Mesendoderm (in vitro differentiated cells): ENCODE measurements around the gene GOLGA2.
A peak's percentile ranks its signal among the peaks of the same experiment; 100 is the strongest.

ENCODE experiments used
- DNase-seq: peaks from one replicate; pipeline ENCODE4 v3.0.0; 2013
- H2AK5ac ChIP-seq: 2 replicates; pipeline ENCODE4 v1.6.1; 2013; ENCODE audit warnings: low read length, inconsistent platforms
- H2BK120ac ChIP-seq: 2 replicates; pipeline ENCODE4 v1.6.1; 2013; ENCODE audit warnings: low read depth, mild to moderate bottlenecking, low read length, moderate library complexity, mixed read lengths
- H2BK15ac ChIP-seq: replicated peaks from 2 replicates; pipeline ENCODE4 v1.6.1; 2013; ENCODE audit warnings: low read depth, mild to moderate bottlenecking, moderate library complexity
- H2BK5ac ChIP-seq: 2 replicates; pipeline ENCODE4 v1.6.1; 2013; ENCODE audit warnings: low read length, inconsistent platforms
- H3K18ac ChIP-seq: 2 replicates; pipeline ENCODE4 v1.6.1; 2013; ENCODE audit warnings: mild to moderate bottlenecking, low read length, mixed read lengths
- H3K23ac ChIP-seq: one replicate; pipeline ENCODE4 v1.6.1; 2013; ENCODE audit warnings: low read length
- H3K27ac ChIP-seq: 2 replicates; pipeline ENCODE4 v1.5.1; 2013; ENCODE audit warnings: low read depth, mild to moderate bottlenecking, inconsistent platforms, low read length, moderate library complexity
- H3K27me3 ChIP-seq: 2 replicates; pipeline ENCODE4 v1.6.1; 2013; ENCODE audit warnings: low read length, control low read depth, mild to moderate bottlenecking, inconsistent platforms; ENCODE audit not compliant: insufficient read depth, poor library complexity
- H3K36me3 ChIP-seq: 2 replicates; pipeline ENCODE4 v1.6.1; 2013; ENCODE audit warnings: low read length, inconsistent platforms; ENCODE audit not compliant: control insufficient read depth, insufficient read depth
- H3K4ac ChIP-seq: one replicate; pipeline ENCODE4 v1.6.1; 2013; ENCODE audit warnings: low read depth, mild to moderate bottlenecking, low read length, moderate library complexity
- H3K4me1 ChIP-seq: 2 replicates; pipeline ENCODE4 v1.6.1; 2013; ENCODE audit warnings: low read depth, low read length, inconsistent platforms; ENCODE audit not compliant: control insufficient read depth
- H3K4me2 ChIP-seq: 2 replicates; pipeline ENCODE4 v1.6.1; 2013; ENCODE audit warnings: low read length
- H3K4me3 ChIP-seq: 2 replicates; pipeline ENCODE4 v1.5.1; 2013; ENCODE audit warnings: mild to moderate bottlenecking, low read length
- H3K56ac ChIP-seq: one replicate; pipeline ENCODE4 v1.6.1; 2013; ENCODE audit warnings: low read length
- H3K79me1 ChIP-seq: 2 replicates; pipeline ENCODE4 v1.6.1; 2013; ENCODE audit warnings: low read length, inconsistent platforms
- H3K79me2 ChIP-seq: 2 replicates; pipeline ENCODE4 v1.6.1; 2013; ENCODE audit warnings: mild to moderate bottlenecking, low read length; ENCODE audit not compliant: control insufficient read depth, insufficient read depth
- H3K9ac ChIP-seq: 2 replicates; pipeline ENCODE4 v1.6.1; 2013; ENCODE audit warnings: low read length, inconsistent platforms
- H4K5ac ChIP-seq: one replicate; pipeline ENCODE4 v1.6.1; 2013; ENCODE audit warnings: low read length
- H4K8ac ChIP-seq: one replicate; pipeline ENCODE4 v1.6.1; 2013; ENCODE audit warnings: low read depth, mild to moderate bottlenecking, control low read depth, low read length, moderate library complexity
- WGBS: extraction: QIAGEN DNeasy Blood & Tissue Kit; methylation state at CpG from one replicate; pipeline ENCODE4 v1.1.7; 2013; ENCODE audit warnings: low lambda C conversion rate, missing lambda C conversion rate; ENCODE audit not compliant: insufficient coverage; ENCODE audit errors: extremely low coverage; 5-methylcytosine and 5-hydroxymethylcytosine counted together

The GOLGA2 gene

DNA sequence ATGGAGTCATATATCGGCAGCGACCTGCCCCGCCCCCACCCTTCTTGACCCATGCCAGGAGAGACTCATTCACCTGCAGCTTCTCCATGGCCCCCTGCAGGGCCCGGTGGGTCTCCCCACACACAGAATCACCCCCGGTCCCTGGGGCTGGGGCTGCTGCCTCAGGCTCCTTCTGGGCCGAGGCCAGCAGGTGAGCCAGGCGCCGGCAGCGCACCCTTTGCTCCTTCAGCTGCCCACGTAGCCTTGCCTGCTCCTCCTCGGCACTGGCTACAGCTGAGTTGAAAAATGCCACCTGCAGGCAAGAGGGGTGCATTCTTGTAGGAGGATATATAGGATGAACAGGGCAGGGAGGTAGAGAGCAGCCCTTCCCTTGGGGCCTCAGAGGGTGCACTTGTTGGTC is 17.9 kb downstream of the GOLGA2 start:
- no peak overlapping the region for H3K56ac ChIP-seq
- no peak overlapping the region for H3K18ac ChIP-seq
- WGBS: no CpG with 5 or more reads among the region's 11 CpGs
- no peak overlapping the region for H4K5ac ChIP-seq
- no peak overlapping the region for H2BK5ac ChIP-seq
- H2BK120ac ChIP-seq: no peak overlapping the region
- no peaks in the 10 kb centered on the region for H3K27me3 ChIP-seq
- H2AK5ac ChIP-seq: no peak overlapping the region
- H3K4ac ChIP-seq: no peak overlapping the region
- no peak overlapping the region for H3K4me3 ChIP-seq
- H3K23ac ChIP-seq: no peak overlapping the region
- H3K79me1 ChIP-seq: no peaks in the 10 kb centered on the region
- no peak overlapping the region for H4K8ac ChIP-seq
- H3K36me3 ChIP-seq: peaks cover 7% of the 10 kb centered on the region
- H3K79me2 ChIP-seq: no peaks in the 10 kb centered on the region
- H3K27ac ChIP-seq: no peak overlapping the region
- no peak overlapping the region for H3K9ac ChIP-seq
- no peaks in the 10 kb centered on the region for H3K4me1 ChIP-seq
- H2BK15ac ChIP-seq: no peak overlapping the region
- H3K4me2 ChIP-seq: no peak overlapping the region
- DNase-seq: no peak

DNA sequence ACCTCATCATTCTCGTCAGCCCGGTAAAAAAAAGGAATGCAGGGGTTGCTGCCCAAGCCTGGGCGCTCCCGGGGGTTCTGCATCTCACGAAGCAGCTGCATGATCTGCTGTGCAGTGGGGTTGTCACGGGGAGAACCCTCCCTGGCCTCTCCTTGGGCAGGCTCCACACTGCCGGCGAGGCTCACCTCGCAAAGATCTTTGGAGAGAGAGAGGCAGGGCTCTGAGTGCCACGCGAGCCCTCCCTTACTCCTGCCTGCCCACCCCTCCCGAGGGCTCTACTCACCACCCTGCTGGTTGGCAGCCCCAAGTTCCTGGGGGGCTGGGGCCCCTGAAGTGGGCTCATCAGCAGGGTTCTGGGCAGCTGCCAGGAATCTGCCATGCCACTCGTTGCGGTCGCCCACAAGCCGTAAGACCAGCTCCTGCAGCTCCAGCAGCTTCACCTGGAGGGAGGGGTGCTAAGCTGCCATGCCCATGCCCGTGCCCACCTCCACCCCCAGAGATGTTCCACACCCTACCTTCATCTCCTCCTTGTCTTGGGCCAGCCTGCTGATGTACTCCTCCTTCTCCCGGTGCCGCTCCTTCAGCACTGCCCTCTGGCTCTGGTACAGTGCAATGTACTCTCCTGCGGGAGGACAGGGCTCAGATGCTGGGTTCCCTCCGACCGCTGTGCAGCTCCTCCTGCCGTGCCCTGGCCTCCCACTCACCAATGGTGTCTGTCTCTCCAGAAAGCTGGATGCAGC is 18.6 kb downstream of the GOLGA2 start:
- no peak overlapping the region for H2BK120ac ChIP-seq
- H2BK15ac ChIP-seq: no peak overlapping the region
- no peak overlapping the region for H3K56ac ChIP-seq
- H2AK5ac ChIP-seq: no peak overlapping the region
- DNase-seq: no peak
- no peak overlapping the region for H3K18ac ChIP-seq
- H3K4me3 ChIP-seq: no peak overlapping the region
- H3K36me3 ChIP-seq: peaks cover 3% of the 10 kb centered on the region
- no peak overlapping the region for H2BK5ac ChIP-seq
- H3K9ac ChIP-seq: no peak overlapping the region
- H3K27me3 ChIP-seq: no peaks in the 10 kb centered on the region
- H4K8ac ChIP-seq: no peak overlapping the region
- H3K4me1 ChIP-seq: no peaks in the 10 kb centered on the region
- no peak overlapping the region for H3K23ac ChIP-seq
- WGBS: no CpG with 5 or more reads among the region's 23 CpGs
- no peak overlapping the region for H3K4ac ChIP-seq
- no peak overlapping the region for H4K5ac ChIP-seq
- no peak overlapping the region for H3K4me2 ChIP-seq
- H3K79me1 ChIP-seq: peaks cover 2% of the 10 kb centered on the region
- H3K27ac ChIP-seq: no peak overlapping the region
- H3K79me2 ChIP-seq: no peaks in the 10 kb centered on the region

DNA sequence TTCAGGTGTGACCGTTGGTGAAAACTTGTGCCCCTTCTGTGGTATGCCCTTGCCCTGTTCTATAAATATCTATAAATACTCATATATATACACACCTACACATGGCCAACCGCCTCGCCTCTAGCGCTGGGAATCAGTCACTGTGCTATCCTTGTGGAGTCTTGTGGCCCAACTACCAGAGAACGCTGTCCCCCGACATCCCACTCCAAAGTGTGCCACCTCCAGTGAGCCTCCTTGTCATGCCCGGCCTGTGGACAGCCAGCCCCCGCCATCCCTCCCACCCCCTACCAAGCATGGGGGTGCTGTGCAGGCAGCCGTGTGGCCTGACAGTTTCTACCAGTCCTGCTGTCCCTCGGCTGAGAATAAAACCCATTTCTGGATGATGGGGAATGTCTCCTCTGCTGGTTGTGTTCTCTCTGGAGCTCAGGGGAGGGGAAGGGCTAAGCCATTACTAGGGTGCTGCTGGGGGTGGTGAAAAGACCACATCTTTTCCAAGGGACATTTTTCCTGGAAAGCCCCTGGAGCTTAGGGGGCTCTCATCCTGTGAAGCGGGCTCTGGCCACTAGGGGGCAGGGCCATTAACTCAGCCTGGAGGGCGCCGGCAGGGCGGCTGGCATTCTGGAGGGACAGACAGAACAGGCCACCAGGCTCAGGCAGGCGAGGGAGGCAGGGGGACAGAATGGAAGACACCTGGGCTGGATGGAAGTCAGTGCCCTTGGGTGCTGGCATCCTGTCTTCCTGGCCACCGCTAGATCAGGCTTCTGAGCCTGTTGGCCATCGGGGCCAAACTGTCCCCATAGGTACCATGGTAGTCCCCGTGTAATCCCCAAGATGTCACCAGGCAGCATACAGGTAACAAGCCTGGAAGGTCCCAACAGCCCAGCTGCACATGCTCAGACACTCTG is 20.7 kb downstream of the GOLGA2 start:
- H3K4me2 ChIP-seq: no peak overlapping the region
- no peak overlapping the region for H2BK15ac ChIP-seq
- no peak overlapping the region for H3K18ac ChIP-seq
- WGBS: no CpG with 5 or more reads among the region's 18 CpGs
- peaks cover 3% of the 10 kb centered on the region for H3K4me1 ChIP-seq
- H3K23ac ChIP-seq: no peak overlapping the region
- H3K79me2 ChIP-seq: no peaks in the 10 kb centered on the region
- no peak overlapping the region for H3K9ac ChIP-seq
- no peak overlapping the region for H4K5ac ChIP-seq
- H3K4me3 ChIP-seq: no peak overlapping the region
- no peak overlapping the region for H2AK5ac ChIP-seq
- H3K27ac ChIP-seq: no peak overlapping the region
- peaks cover 3% of the 10 kb centered on the region for H3K36me3 ChIP-seq
- H3K79me1 ChIP-seq: peaks cover 5% of the 10 kb centered on the region
- no peaks in the 10 kb centered on the region for H3K27me3 ChIP-seq
- no peak overlapping the region for H2BK120ac ChIP-seq
- peak; percentile 81 for DNase-seq
- H3K4ac ChIP-seq: no peak overlapping the region
- no peak overlapping the region for H4K8ac ChIP-seq
- H2BK5ac ChIP-seq: no peak overlapping the region
- H3K56ac ChIP-seq: no peak overlapping the region

DNA sequence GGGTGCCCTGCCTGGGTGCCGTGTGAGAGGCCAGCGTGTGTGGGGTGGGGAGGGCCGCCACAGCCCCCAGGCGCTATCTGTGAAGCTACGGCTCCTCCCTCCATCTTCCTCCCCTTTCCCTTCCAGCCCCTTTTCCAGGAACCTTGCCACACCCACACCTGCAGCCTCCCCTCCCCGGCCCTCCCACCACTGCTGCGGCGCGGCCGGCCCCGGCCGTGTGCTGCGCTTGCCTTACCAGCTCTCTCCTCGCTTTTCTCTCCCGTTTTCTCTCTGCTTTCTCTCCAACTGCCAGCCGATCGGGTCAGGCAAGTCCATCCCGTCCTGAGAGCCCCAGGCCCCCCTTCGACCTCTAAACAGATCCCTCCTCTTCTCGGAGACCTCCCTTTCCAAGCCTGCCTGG is 21.4 kb downstream of the GOLGA2 start:
- Histone ChIP-seq H4K5ac (no peak overlapping the region), H3K9ac (no peak overlapping the region), H2BK15ac (no peak overlapping the region), H3K23ac (no peak overlapping the region), H2BK5ac (no peak overlapping the region), H3K36me3 (peaks cover 3% of the 10 kb centered on the region), H3K4me1 (peaks cover 3% of the 10 kb centered on the region), H3K27me3 (no peaks in the 10 kb centered on the region), H3K4ac (no peak overlapping the region), H2BK120ac (no peak overlapping the region), H3K27ac (no peak overlapping the region), H3K79me1 (peaks cover 5% of the 10 kb centered on the region), H3K79me2 (no peaks in the 10 kb centered on the region), H3K4me3 (no peak overlapping the region), H2AK5ac (no peak overlapping the region), H3K4me2 (no peak overlapping the region), H3K18ac (no peak overlapping the region), H3K56ac (no peak overlapping the region), H4K8ac (no peak overlapping the region)
- WGBS: no CpG with 5 or more reads among the region's 20 CpGs
- DNase-seq: no peak

DNA sequence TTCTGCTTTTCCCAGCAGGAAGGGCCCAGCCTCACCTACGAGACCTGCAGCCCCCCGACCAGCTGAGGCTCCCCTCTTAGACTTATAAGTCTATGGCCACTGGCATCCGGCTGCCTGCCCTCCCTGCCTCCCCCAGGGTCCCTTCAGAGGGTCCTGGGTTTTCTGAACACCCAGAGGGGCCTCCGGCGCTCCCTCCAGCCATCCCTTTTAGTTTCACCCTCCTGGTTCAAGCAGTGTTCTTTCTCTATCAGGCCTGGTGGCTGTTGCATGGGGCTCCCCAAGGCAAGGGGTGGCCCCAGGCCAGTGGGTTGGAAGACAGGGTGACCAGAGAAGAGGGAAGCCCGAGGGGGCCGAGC is 21.8 kb downstream of the GOLGA2 start:
- WGBS: no CpG with 5 or more reads among the region's 7 CpGs
- Histone ChIP-seq H3K79me1 (peaks cover 5% of the 10 kb centered on the region), H3K79me2 (no peaks in the 10 kb centered on the region), H3K18ac (no peak overlapping the region), H3K36me3 (peaks cover 3% of the 10 kb centered on the region), H2BK15ac (no peak overlapping the region), H3K56ac (no peak overlapping the region), H3K9ac (no peak overlapping the region), H4K8ac (no peak overlapping the region), H4K5ac (no peak overlapping the region), H3K4ac (no peak overlapping the region), H2BK5ac (no peak overlapping the region), H3K4me3 (no peak overlapping the region), H2BK120ac (no peak overlapping the region), H3K27me3 (no peaks in the 10 kb centered on the region), H3K27ac (no peak overlapping the region), H3K4me1 (peaks cover 3% of the 10 kb centered on the region), H3K4me2 (no peak overlapping the region), H3K23ac (no peak overlapping the region), H2AK5ac (no peak overlapping the region)
- no peak for DNase-seq
